Panc1 (cell line): Measurements from ENCODE around the gene ZNF587B. TPM values are rescaled to one million over a fixed set of nuclear protein-coding genes. Genes with fewer than 3 reads are reported as not detected.
"Not testable (repeated sequence)": the region's sequence is repeated elsewhere in the genome, so short reads cannot be mapped to it uniquely, and the experiment has no call there.

Experiments
- ATAC-seq: fragments of 200-7000 bp; cut with Tn5 transposase; 2 replicates; pipeline ENCODE4 v1.9.1; 2020; ENCODE audit warnings: mild to moderate bottlenecking, moderate library complexity
- BruUV-seq: library from RNA; stranded (reverse); fragments of 400-500 nt; replicated peaks from 2 replicates; lab custom pipeline; 2021; lab: Mats Ljungman, UMichigan
- CTCF ChIA-PET: fragments of 300-600 bp; sonication (Branson Sonifier 250); formaldehyde crosslinking; loops from one replicate; lab custom pipeline; 2022; ENCODE audit warnings: antibody characterized with exemption; lab: Charles Lee
- POLR2A ChIA-PET: fragments of 300-600 bp; sonication (Branson Sonifier 250); formaldehyde crosslinking; loops from one replicate; lab custom pipeline; 2022; ENCODE audit warnings: antibody characterized with exemption; lab: Charles Lee
- DNase-seq: peaks from one replicate; pipeline ENCODE4 v3.0.0-alpha.2; 2010; ENCODE audit warnings: low read depth, low spot score
- H3K27ac ChIP-seq: 2 replicates; pipeline ENCODE4 v1.5.1; 2011; ENCODE audit warnings: mild to moderate bottlenecking, low read length, inconsistent platforms
- H3K27me3 ChIP-seq: fragments of 200-500 bp; sonication (Bioruptor generic); 2 replicates; pipeline ENCODE4 v1.6.0; 2014; ENCODE audit warnings: low read length, inconsistent platforms; ENCODE audit not compliant: control insufficient read depth, insufficient read depth
- H3K36me3 ChIP-seq: fragments of 200-500 bp; sonication (Bioruptor generic); 2 replicates; pipeline ENCODE4 v1.5.1; 2014; ENCODE audit warnings: inconsistent platforms, mild to moderate bottlenecking, low read length, moderate library complexity; ENCODE audit not compliant: control insufficient read depth, insufficient read depth
- H3K4me1 ChIP-seq: 2 replicates; pipeline ENCODE4 v1.5.1; 2011; ENCODE audit warnings: inconsistent platforms, mild to moderate bottlenecking, low read length, moderate library complexity; ENCODE audit not compliant: control insufficient read depth, insufficient read depth
- H3K4me3 ChIP-seq, 2 experiments: 2 replicates each; pipeline ENCODE4 v1.5.1; 2011 to 2012; ENCODE audit warnings: low read depth in 2 of 2, low read length in 2 of 2, mild to moderate bottlenecking in 2 of 2, inconsistent platforms in 1 of 2, moderate library complexity in 1 of 2
- H3K9me3 ChIP-seq: fragments of 200-500 bp; sonication (Bioruptor generic); 2 replicates; pipeline ENCODE4 v1.5.1; 2014; ENCODE audit warnings: low read depth, mild to moderate bottlenecking, inconsistent platforms, low read length, moderate library complexity; ENCODE audit not compliant: control insufficient read depth, insufficient read depth
- POLR2AphosphoS5 ChIP-seq: IDR thresholded peaks from 2 replicates; pipeline ENCODE4 v1.6.1; 2012; ENCODE audit warnings: mild to moderate bottlenecking, low read depth, low read length, moderate library complexity
- SIN3A ChIP-seq: IDR thresholded peaks from 2 replicates; pipeline ENCODE4 v1.6.1; 2012; ENCODE audit warnings: low read depth, mild to moderate bottlenecking, low read length, moderate library complexity, borderline replicate concordance; ENCODE audit not compliant: insufficient read depth
- TCF7L2 ChIP-seq: IDR thresholded peaks from 2 replicates; pipeline ENCODE4 v1.6.1; 2011; ENCODE audit warnings: mild to moderate bottlenecking, low read depth, low read length, inconsistent platforms
- in situ Hi-C: cut with HindIII; loops from 2 replicates; pipeline ENCODE4 v1.10.0; 2016; ENCODE audit warnings: low sequenced_read_pairs, low pct_unique_long_range_greater_than_20kb
- intact Hi-C: fragments of 100-400 bp; cut with micrococcal nuclease; formaldehyde crosslinking; loops from one replicate; pipeline ENCODE4 v1.10.0; 2022; ENCODE audit not compliant: unreplicated experiment
- total RNA-seq: library from RNA; stranded (reverse); gene quantifications from one replicate; pipeline ENCODE4 v1.2.1, GENCODE V29; 2021; ENCODE audit not compliant: unreplicated experiment
- TF ChIP-seq, protein P1 (sequence below), 2 experiments: IDR thresholded peaks; 2 replicates each; pipeline ENCODE4 v1.6.1; 2011 to 2012; ENCODE audit warnings: low read depth in 2 of 2, control low read depth in 1 of 2, low read length in 1 of 2, mild to moderate bottlenecking in 1 of 2, moderate library complexity in 1 of 2; ENCODE audit not compliant: insufficient read depth in 1 of 2
- TF ChIP-seq, protein P2 (sequence below): fragments of 450-650 bp; IDR thresholded peaks from 2 replicates; pipeline ENCODE4 v1.5.1; 2017; ENCODE audit warnings: mild to moderate bottlenecking

Gene ZNF587B
- total RNA-seq, 1 experiment from 2014 or later, result 17.6 TPM

DNA sequence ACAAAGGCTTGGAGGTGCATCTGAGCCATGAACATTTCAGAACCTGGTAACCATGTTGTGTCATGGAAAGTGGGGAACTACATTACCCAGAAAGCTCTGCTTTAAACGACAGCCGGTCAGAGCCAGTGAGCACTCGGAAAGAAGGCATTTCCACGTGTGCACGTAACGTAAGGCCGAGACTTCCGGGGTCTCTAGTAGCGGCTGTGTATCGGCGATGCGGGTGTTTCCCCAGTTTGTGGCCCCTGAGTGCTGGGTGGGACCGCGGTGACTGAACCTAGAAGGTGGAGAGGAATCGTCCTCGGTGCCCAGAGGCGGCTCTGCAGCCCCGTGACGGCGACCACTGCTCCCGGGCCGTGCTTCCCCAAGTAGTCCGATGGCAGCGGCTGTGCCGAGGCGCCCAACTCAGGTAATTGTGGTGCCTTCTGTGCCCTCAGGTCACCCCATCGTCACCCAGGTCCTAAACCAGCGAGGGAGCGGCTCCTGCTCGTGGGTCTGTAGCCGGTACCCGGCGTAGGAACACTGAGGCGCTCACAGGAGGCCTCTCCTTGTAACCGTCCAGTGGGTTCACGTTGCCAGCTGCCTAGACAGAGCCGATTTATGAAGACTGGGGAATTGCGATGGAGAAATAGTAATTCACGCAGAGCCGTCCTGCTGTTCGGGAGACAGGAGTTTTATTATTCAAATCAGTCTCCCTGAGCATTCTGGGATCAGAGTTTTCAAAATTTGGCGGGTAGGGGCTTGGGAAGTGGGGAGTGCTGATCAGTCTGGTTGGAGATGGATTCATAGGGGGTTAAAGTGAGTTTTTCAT is 19.8 kb downstream of the ZNF587B start, which contains the start of gene ZNF587:
Gene ZNF587 (plus strand): TSS at position 194 of the 808 bp plus-strand sequence. CDS start 180 bp downstream, at position 374.
- in situ Hi-C loops, H3K4me1 ChIP-seq, CTCF ChIA-PET, H3K27me3 ChIP-seq, H3K9me3 ChIP-seq, H3K36me3 ChIP-seq, intact Hi-C loops: not testable (repeated sequence)
- peak within 1 kb of the TSS; percentile 73 to 82 for H3K4me3 ChIP-seq
- TSS peak; percentile 65 for BruUV-seq
- DNase-seq (peak; percentile 55), ATAC-seq (peak; percentile 99)
- TF ChIP-seq SIN3A (0 out of 2 replicates have a peak, but pooled peaks have one; percentile 60), POLR2AphosphoS5 (peak; percentile 85)
- POLR2A ChIA-PET, result interaction anchor here (0.5 kb wide), 1 partner anchor 38 kb away, joined by 3 read pairs; no protein-coding TSS in a partner anchor
- H3K27ac ChIP-seq, result peak within 1 kb of the TSS; percentile 87

DNA sequence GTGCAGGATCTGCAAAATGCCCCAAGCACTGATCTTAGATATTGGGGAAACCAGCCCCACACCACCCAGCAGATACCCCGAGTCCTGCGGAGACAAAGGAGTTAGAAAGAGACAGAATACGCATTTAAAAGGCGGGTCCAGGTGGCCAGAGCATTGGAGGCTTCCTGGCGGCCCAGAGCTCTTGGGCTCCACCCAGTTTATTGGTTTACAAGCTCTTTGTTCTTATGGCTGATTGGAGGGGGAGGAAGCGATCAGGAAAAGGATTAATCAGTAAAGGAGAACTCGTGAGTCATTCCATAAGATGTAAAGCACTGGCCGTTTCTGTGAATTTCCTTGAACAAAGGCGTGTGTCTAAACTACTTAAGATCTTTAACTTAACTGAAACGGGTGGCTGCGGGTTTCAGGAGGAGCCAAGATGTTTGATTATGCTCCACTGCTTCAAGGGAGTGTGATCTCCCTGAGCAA is 20.5 kb downstream of the ZNF587B start:
- TF ChIP-seq TCF7L2, result no peak
- no peak for TF ChIP-seq SIN3A
- TF ChIP-seq POLR2AphosphoS5, result no peak
- TF ChIP-seq, protein P1, sequence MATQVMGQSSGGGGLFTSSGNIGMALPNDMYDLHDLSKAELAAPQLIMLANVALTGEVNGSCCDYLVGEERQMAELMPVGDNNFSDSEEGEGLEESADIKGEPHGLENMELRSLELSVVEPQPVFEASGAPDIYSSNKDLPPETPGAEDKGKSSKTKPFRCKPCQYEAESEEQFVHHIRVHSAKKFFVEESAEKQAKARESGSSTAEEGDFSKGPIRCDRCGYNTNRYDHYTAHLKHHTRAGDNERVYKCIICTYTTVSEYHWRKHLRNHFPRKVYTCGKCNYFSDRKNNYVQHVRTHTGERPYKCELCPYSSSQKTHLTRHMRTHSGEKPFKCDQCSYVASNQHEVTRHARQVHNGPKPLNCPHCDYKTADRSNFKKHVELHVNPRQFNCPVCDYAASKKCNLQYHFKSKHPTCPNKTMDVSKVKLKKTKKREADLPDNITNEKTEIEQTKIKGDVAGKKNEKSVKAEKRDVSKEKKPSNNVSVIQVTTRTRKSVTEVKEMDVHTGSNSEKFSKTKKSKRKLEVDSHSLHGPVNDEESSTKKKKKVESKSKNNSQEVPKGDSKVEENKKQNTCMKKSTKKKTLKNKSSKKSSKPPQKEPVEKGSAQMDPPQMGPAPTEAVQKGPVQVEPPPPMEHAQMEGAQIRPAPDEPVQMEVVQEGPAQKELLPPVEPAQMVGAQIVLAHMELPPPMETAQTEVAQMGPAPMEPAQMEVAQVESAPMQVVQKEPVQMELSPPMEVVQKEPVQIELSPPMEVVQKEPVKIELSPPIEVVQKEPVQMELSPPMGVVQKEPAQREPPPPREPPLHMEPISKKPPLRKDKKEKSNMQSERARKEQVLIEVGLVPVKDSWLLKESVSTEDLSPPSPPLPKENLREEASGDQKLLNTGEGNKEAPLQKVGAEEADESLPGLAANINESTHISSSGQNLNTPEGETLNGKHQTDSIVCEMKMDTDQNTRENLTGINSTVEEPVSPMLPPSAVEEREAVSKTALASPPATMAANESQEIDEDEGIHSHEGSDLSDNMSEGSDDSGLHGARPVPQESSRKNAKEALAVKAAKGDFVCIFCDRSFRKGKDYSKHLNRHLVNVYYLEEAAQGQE (IDR thresholded peaks at IDR 0.05; ENCODE audit: insufficient read depth in 1 of 2, low read depth in 2 of 2, low read length in 1 of 2), result no peak
- TF ChIP-seq, protein P2, sequence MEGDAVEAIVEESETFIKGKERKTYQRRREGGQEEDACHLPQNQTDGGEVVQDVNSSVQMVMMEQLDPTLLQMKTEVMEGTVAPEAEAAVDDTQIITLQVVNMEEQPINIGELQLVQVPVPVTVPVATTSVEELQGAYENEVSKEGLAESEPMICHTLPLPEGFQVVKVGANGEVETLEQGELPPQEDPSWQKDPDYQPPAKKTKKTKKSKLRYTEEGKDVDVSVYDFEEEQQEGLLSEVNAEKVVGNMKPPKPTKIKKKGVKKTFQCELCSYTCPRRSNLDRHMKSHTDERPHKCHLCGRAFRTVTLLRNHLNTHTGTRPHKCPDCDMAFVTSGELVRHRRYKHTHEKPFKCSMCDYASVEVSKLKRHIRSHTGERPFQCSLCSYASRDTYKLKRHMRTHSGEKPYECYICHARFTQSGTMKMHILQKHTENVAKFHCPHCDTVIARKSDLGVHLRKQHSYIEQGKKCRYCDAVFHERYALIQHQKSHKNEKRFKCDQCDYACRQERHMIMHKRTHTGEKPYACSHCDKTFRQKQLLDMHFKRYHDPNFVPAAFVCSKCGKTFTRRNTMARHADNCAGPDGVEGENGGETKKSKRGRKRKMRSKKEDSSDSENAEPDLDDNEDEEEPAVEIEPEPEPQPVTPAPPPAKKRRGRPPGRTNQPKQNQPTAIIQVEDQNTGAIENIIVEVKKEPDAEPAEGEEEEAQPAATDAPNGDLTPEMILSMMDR, result no peak
- no TSS peak for BruUV-seq
- in situ Hi-C loops (no loop called here), intact Hi-C loops (no loop called here)
- POLR2A ChIA-PET, result no interaction called here
- Histone ChIP-seq H3K36me3 (no peaks in the 10 kb centered on the region), H3K9me3 (peaks cover 5% of the 10 kb centered on the region; the same call in 1 of the 2 replicates), H3K4me3 (peak overlapping the region; percentile 73 to 82), H3K4me1 (0 out of 2 replicates have a peak, but pooled peaks cover 3% of the 10 kb centered on the region), H3K27me3 (no peaks in the 10 kb centered on the region), H3K27ac (peak overlapping the region; percentile 87)
- ATAC-seq, result no peak
- no peak for DNase-seq
- CTCF ChIA-PET, result no interaction called here

GRCh38 chr19:57851812-57852603 is 21.9 kb downstream of the ZNF587B start:
- ATAC-seq, in situ Hi-C loops, H3K4me3 ChIP-seq, intact Hi-C loops, DNase-seq, H3K9me3 ChIP-seq, H3K4me1 ChIP-seq, POLR2A ChIA-PET, BruUV-seq, H3K27me3 ChIP-seq, H3K36me3 ChIP-seq, H3K27ac ChIP-seq, CTCF ChIA-PET: not testable (repeated sequence)

- H3K27me3 ChIP-seq, H3K4me3 ChIP-seq, CTCF ChIA-PET, DNase-seq, H3K9me3 ChIP-seq, H3K4me1 ChIP-seq, POLR2A ChIA-PET, H3K36me3 ChIP-seq, BruUV-seq, intact Hi-C loops, H3K27ac ChIP-seq, in situ Hi-C loops, ATAC-seq: not testable (repeated sequence)
These were observed 24.0 kb downstream of the ZNF587B start for GRCh38 chr19:57854117-57854516.
